ENCODE data around the gene UNK.

Gene UNK

GRCh38 chr17:75784473-75785015 is at the start of gene UNK:
Gene UNK, plus strand, starts transcription at chr17:75784806. Its CDS starts 75 bp downstream, at chr17:75784881.
- peak; percentile 97 for DNase-seq (ENCODE audit: low spot score)

DNA sequence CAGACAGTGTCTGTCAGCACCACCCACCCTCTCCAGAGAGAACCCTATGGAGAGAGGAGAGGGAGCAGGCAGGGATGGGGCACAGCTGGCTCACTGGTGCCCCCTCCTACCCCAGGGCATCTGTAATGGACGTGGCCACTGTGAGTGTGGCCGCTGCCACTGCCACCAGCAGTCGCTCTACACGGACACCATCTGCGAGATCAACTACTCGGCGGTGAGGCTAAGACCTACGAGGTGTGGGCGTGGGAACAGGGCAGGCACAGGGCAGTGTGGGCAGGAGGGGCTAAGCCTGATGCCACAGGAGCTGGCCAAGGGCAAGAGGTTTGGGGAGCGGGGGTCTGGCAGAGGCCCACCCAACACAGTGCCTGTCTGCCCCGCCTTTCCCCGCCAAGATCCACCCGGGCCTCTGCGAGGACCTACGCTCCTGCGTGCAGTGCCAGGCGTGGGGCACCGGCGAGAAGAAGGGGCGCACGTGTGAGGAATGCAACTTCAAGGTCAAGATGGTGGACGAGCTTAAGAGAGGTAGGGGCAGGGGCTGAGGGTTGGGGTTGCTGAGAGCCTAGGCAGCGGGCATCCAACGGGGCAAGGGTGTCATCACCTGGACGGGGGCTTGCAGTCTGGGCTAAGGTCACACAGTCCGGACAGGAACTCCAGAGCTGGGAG is 48.3 kb upstream of the UNK start:
- no peak for DNase-seq (ENCODE audit: low spot score)

- no peak for DNase-seq (ENCODE audit: low spot score)
Observed at GRCh38 chr17:75737133-75737962, 47.3 kb upstream of the UNK start.

GRCh38 chr17:75738218-75738802 is 46.3 kb upstream of the UNK start:
- DNase-seq (ENCODE audit: low spot score): no peak

DNA sequence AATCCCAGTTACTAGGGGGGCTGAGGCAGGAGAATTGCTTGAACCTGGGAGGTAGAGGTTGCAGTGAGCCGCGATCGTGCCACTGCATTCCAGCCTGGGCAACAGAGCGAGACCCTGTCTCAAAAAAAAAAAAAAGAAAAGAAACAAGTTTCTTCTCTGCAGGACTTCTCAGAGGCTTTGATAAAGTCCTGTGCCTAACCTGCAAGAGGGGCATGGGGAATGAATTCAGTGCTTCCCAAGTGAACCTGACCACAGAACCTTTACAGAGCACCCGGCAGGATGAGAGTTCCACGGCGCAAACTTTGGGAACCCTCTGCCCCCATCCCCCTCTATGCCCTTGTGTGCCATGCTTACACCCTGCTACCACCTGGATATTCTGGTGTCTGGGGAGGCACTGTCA is 45.4 kb upstream of the UNK start:
- DNase-seq (ENCODE audit: low spot score): no peak

DNA sequence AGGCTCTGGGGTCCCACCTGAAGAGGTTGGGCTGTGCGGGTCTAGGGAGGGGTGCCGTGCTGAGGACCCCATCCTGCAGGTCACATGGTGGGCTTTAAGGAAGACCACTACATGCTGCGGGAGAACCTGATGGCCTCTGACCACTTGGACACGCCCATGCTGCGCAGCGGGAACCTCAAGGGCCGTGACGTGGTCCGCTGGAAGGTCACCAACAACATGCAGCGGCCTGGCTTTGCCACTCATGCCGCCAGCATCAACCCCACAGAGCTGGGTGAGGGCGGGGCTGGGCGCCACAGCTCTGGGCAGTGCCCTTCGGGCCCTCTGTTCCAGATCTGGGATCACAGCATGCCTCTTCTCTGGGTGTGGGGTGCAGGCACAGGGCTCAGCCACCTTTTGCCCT is 44.8 kb upstream of the UNK start:
- no peak for DNase-seq (ENCODE audit: low spot score)

GRCh38 chr17:75740215-75740614 is 44.4 kb upstream of the UNK start:
- DNase-seq (ENCODE audit: low spot score): no peak

DNA sequence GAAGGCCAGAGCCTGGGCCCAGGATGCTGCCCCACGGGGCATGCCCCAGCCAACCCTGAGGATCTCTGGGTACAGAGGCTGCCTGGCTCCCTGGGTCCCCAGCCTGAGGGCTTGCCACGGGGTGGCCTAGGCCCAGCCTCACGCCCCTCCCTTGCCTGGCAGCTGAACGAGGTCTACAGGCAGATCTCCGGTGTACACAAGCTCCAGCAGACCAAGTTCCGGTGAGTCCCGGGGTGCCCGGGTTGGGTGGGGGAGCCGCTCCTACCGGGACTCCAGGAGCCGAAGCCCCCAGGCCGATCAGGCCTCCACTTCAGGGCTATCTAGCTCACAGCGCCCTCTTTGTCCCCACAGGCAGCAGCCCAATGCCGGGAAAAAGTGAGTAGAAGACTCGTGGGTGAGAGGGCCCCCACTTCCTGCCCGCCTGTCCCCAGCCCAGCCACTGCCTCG is 44.0 kb upstream of the UNK start:
- DNase-seq (ENCODE audit: low spot score): no peak

- no peak for DNase-seq (ENCODE audit: low spot score)
Observed at GRCh38 chr17:75742337-75742736, 42.3 kb upstream of the UNK start.

DNA sequence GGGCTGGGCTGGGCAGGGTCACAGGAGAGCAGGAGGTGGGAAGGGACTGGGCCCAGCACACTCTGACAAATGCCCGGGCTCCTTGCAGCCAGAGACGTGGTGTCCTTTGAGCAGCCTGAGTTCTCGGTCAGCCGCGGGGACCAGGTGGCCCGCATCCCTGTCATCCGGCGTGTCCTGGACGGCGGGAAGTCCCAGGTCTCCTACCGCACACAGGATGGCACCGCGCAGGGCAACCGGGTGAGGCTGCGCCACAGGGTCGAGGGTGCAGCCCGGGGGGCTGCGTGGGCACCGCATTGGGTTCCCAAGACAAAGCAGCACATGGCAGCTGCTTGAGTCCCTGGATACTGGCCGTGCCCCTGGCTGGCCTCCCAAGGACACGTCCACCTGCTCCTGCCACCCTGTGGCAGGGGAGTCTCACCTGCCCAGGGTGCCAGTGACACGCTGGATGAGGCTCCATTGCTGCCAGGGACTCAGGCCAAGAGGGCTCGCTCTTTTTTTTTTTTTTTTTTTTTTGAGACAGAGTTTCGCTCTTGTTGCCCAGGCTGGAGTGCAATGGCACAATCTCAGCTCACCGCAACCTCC is 40.9 kb upstream of the UNK start:
- DNase-seq (ENCODE audit: low spot score): no peak

GRCh38 chr17:75748706-75749105 is 35.9 kb upstream of the UNK start:
- DNase-seq (ENCODE audit: low spot score): no peak

GRCh38 chr17:75749545-75750389 is 34.8 kb upstream of the UNK start:
- DNase-seq (ENCODE audit: low spot score): peak; percentile 94

DNA sequence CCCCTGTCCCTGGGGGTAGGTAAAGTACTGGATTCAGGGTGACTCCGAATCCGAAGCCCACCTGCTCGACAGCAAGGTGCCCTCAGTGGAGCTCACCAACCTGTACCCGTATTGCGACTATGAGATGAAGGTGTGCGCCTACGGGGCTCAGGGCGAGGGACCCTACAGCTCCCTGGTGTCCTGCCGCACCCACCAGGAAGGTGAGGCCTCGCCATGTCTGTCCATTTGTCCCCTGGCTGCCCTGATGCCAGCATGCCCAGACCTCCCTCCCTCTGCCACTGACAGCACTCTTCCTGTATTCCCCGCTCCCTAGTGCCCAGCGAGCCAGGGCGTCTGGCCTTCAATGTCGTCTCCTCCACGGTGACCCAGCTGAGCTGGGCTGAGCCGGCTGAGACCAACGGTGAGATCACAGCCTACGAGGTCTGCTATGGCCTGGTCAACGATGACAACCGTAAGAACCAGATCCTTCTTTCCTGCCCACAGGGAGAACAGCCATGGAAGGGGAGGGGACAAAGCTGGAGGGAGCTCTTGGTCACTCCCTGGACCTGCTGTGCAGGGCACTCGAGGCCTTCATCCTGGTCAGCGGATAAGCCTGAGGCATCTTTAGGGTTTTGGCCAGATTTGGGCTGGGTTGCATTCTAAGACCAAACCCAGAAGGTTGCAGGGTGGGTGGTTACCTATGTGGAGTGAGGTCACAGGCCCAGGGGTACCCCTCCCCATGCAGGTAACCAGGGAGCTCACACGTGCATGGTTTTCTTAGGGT is 33.8 kb upstream of the UNK start:
- DNase-seq (ENCODE audit: low spot score): no peak

GRCh38 chr17:75751676-75752404 is 32.8 kb upstream of the UNK start:
- no peak for DNase-seq (ENCODE audit: low spot score)

DNA sequence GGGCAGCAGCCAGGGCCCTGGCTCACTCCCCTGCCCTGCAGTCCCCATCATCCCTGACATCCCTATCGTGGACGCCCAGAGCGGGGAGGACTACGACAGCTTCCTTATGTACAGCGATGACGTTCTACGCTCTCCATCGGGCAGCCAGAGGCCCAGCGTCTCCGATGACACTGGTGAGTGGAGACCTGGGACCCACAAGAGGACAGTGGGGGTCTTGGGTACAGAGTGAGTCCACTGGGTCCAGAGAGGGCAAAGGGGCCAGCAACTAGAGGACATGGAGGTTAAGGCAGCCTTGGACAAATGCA is 32.2 kb upstream of the UNK start:
- no peak for DNase-seq (ENCODE audit: low spot score)

DNA sequence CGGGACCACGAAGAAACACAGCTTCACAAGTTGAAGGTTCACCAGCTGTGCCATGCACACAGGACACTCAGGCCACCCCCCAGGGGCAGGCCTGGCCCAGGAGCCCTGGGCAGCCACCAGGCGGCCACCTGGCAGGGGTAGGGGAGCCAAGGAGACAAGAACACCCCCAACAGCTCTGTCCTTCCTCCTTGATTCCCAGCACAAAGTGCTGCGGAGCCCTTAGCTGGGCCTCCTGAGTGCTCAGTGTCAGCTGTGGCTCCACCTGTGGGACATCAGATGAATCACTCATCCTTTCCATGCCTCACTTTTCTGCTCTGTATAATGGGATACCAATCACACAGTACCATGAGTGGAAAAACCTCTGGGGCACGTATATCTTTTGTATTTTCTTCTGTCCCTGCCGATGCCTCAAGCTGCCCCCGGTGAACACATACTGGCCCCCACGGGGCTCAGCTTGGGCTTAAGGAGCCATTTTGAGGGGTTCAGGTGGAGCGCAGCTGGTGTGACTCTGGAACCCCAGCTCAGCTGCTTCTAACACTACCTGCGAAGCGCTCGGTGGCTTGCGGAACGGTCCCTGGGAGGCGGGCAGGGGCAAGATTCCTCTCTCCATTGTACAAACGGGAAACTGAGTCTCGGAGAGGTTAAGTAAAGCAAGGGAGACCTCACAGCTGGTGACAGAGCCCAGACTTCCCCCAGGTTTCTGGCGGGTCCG is 31.6 kb upstream of the UNK start:
- DNase-seq (ENCODE audit: low spot score): no peak

DNA sequence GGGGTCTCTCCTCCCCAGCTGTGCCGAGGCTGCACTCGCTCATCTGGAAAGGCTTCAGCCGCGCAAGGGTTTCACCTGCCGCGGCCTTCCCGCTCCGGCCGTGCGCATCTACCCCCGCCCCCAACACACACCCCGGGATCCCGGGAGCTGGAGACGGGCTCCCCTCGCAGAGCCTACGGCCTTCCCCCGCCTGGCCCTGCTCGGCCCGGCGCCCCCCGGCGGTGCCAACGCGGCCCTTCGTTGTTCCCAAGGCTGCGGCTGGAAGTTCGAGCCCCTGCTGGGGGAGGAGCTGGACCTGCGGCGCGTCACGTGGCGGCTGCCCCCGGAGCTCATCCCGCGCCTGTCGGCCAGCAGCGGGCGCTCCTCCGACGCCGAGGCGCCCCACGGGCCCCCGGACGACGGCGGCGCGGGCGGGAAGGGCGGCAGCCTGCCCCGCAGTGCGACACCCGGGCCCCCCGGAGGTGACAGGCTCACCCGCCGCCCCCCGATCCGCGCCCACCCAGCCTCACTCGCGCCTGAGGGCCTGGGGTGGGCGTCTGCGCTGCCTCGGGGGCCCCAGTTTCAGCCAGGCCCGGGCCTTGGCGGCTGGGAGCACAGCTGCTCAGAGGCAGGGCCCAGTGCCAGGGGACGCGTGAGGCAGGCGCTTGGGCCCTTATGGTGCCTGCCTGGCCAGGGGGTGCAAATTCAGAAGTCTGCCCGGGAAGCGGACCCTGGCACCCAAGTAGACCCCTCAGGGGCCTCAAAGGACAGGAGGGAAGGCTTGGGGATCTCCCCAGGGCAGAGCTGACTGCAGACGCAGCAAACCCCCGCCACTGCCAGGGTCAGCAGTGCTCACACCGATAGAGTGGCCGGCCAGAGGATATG is 30.9 kb upstream of the UNK start:
- DNase-seq (ENCODE audit: low spot score): peak; percentile 96

DNA sequence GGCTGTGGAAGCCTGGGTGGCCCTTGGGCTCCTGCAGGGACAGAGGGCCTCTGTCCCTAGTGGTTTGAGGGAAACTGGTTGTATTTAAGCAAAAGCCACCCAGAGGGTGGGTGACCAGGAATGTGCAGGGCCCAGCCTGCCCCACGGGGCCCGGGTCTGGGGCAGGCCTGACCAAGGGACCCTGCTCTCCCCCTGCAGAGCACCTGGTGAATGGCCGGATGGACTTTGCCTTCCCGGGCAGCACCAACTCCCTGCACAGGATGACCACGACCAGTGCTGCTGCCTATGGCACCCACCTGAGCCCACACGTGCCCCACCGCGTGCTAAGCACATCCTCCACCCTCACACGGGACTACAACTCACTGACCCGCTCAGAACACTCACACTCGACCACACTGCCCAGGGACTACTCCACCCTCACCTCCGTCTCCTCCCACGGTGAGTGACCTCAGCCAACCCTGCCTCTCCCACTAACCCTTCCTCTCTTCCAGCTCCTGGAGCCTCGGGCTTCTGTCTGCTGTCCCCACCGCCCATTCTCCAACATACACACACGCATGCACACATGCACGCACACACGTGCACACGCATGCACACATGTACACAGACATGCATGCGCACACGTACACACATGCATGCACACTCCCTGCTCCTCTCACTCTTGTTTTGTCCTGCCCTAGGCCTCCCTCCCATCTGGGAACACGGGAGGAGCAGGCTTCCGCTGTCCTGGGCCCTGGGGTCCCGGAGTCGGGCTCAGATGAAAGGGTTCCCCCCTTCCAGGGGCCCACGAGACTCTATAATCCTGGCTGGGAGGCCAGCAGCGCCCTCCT is 30.0 kb upstream of the UNK start:
- DNase-seq (ENCODE audit: low spot score): peak; percentile 67
